A673 (cell line): ENCODE results near the gene UEVLD. TPM values are rescaled to one million over a fixed set of nuclear protein-coding genes. Genes with fewer than 3 reads are reported as not detected.

Experiments used
- BruUV-seq: library from RNA; stranded (reverse); fragments of 400-500 nt; replicated peaks from 2 replicates; lab custom pipeline; 2021; lab: Mats Ljungman, UMichigan
- CTCF ChIA-PET: fragments of 300-600 bp; sonication (Branson Sonifier 250); formaldehyde crosslinking; loops from one replicate; lab custom pipeline; 2022; ENCODE audit warnings: antibody characterized with exemption; lab: Charles Lee
- POLR2A ChIA-PET: fragments of 300-600 bp; sonication (Branson Sonifier 250); formaldehyde crosslinking; loops from one replicate; lab custom pipeline; 2022; ENCODE audit warnings: antibody characterized with exemption; ENCODE audit not compliant: low non-redundant PET; lab: Charles Lee
- DNase-seq: peaks from one replicate; pipeline ENCODE4 v3.0.0-alpha.2; 2015; ENCODE audit warnings: low spot score
- H3K27ac ChIP-seq: fragments of 200-600 bp; sonication (generic); 2 replicates; pipeline ENCODE4 v1.5.1; 2016; ENCODE audit warnings: mixed run types, low read depth, mild to moderate bottlenecking, mixed read lengths, antibody characterized with exemption, low read length; ENCODE audit not compliant: poor library complexity, severe bottlenecking
- H3K27me3 ChIP-seq: fragments of 200-600 bp; sonication (generic); replicated peaks from 2 replicates; pipeline ENCODE4 v1.6.1; 2017; ENCODE audit warnings: mixed run types, low read depth, mild to moderate bottlenecking, mixed read lengths, antibody characterized with exemption, low read length; ENCODE audit not compliant: insufficient read depth, poor library complexity
- H3K36me3 ChIP-seq: fragments of 200-600 bp; sonication (generic); 2 replicates; pipeline ENCODE4 v1.6.1; 2016; ENCODE audit warnings: mixed run types, mild to moderate bottlenecking, mixed read lengths, antibody characterized with exemption, low read length; ENCODE audit not compliant: insufficient read depth, poor library complexity, severe bottlenecking
- H3K4me1 ChIP-seq: fragments of 200-600 bp; sonication (generic); 2 replicates; pipeline ENCODE4 v1.6.1; 2017; ENCODE audit warnings: mixed run types, mild to moderate bottlenecking, mixed read lengths, antibody characterized with exemption, low read length; ENCODE audit not compliant: insufficient read depth, poor library complexity, severe bottlenecking
- H3K4me3 ChIP-seq: fragments of 200-600 bp; sonication (generic); 2 replicates; pipeline ENCODE4 v1.5.1; 2016; ENCODE audit warnings: low read depth, mixed run types, mild to moderate bottlenecking, mixed read lengths, low read length; ENCODE audit not compliant: poor library complexity, severe bottlenecking
- H3K9me3 ChIP-seq: fragments of 200-600 bp; sonication (generic); 2 replicates; pipeline ENCODE4 v1.6.1; 2016; ENCODE audit warnings: mixed run types, low read depth, mild to moderate bottlenecking, mixed read lengths, antibody characterized with exemption, low read length; ENCODE audit not compliant: poor library complexity, severe bottlenecking
- EZH2 ChIP-seq: fragments of 200-600 bp; sonication (generic); IDR thresholded peaks from 2 replicates; pipeline ENCODE4 v1.6.1; 2017; ENCODE audit warnings: borderline replicate concordance, low read depth, mild to moderate bottlenecking, mixed read lengths, antibody characterized with exemption, low read length; ENCODE audit not compliant: poor library complexity, severe bottlenecking
- intact Hi-C: fragments of 100-400 bp; cut with micrococcal nuclease; formaldehyde crosslinking; loops from one replicate; pipeline ENCODE4 v1.10.0; 2022; ENCODE audit not compliant: unreplicated experiment
- total RNA-seq: library from RNA; stranded (reverse); gene quantifications from 2 replicates; pipeline ENCODE4 v1.2.3, GENCODE V29; 2021
- TF ChIP-seq, protein P1 (sequence below): fragments of 300-800, 200-600 bp; sonication (generic); conservative IDR thresholded peaks from 2 replicates; pipeline ENCODE4 v1.5.1; 2017; ENCODE audit warnings: low read depth, mild to moderate bottlenecking, antibody characterized with exemption, low read length, moderate library complexity, mixed read lengths

UEVLD gene
- total RNA-seq, 1 experiment from 2014 or later = 17.5 TPM

- no peaks in the 10 kb centered on the region for H3K27me3 ChIP-seq
- no peaks in the 10 kb centered on the region for H3K4me1 ChIP-seq
- no peak overlapping the region for H3K4me3 ChIP-seq
- ChIA-PET POLR2A (no interaction called here), CTCF (no interaction called here)
- DNase-seq = no peak
- TF ChIP-seq EZH2 = no peak
- TF ChIP-seq, protein P1, sequence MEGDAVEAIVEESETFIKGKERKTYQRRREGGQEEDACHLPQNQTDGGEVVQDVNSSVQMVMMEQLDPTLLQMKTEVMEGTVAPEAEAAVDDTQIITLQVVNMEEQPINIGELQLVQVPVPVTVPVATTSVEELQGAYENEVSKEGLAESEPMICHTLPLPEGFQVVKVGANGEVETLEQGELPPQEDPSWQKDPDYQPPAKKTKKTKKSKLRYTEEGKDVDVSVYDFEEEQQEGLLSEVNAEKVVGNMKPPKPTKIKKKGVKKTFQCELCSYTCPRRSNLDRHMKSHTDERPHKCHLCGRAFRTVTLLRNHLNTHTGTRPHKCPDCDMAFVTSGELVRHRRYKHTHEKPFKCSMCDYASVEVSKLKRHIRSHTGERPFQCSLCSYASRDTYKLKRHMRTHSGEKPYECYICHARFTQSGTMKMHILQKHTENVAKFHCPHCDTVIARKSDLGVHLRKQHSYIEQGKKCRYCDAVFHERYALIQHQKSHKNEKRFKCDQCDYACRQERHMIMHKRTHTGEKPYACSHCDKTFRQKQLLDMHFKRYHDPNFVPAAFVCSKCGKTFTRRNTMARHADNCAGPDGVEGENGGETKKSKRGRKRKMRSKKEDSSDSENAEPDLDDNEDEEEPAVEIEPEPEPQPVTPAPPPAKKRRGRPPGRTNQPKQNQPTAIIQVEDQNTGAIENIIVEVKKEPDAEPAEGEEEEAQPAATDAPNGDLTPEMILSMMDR = no peak
- BruUV-seq = no TSS peak
- H3K9me3 ChIP-seq = no peaks in the 10 kb centered on the region
- intact Hi-C loops = no loop called here
- H3K36me3 ChIP-seq = peaks cover 35% of the 10 kb centered on the region
- no peak overlapping the region for H3K27ac ChIP-seq
These were observed 86.9 kb downstream of the UEVLD start for GRCh38 chr11:18501629-18502028.

GRCh38 chr11:18498039-18498438, 90.5 kb downstream of the UEVLD start:
- no peak overlapping the region for H3K27ac ChIP-seq
- intact Hi-C loops = no loop called here
- ChIA-PET CTCF (no interaction called here), POLR2A (no interaction called here)
- H3K36me3 ChIP-seq = peaks cover 23% of the 10 kb centered on the region
- no peaks in the 10 kb centered on the region for H3K4me1 ChIP-seq
- no peaks in the 10 kb centered on the region for H3K9me3 ChIP-seq
- no TSS peak for BruUV-seq
- no peak for DNase-seq
- no peak overlapping the region for H3K4me3 ChIP-seq
- no peaks in the 10 kb centered on the region for H3K27me3 ChIP-seq
- TF ChIP-seq EZH2 = no peak
- TF ChIP-seq, protein P1 = no peak

GRCh38 chr11:18495703-18496102, 92.8 kb downstream of the UEVLD start:
- Histone ChIP-seq H3K4me1 (no peaks in the 10 kb centered on the region), H3K27ac (no peak overlapping the region), H3K9me3 (no peaks in the 10 kb centered on the region), H3K4me3 (no peak overlapping the region), H3K36me3 (peaks cover 7% of the 10 kb centered on the region), H3K27me3 (no peaks in the 10 kb centered on the region)
- POLR2A ChIA-PET = interaction anchor here (0.6 kb wide), 1 partner anchor 26 kb away, joined by 5 read pairs; no protein-coding TSS in a partner anchor
- DNase-seq = no peak
- CTCF ChIA-PET = no interaction called here
- intact Hi-C loops = no loop called here
- no TSS peak for BruUV-seq
- TF ChIP-seq EZH2 = no peak
- TF ChIP-seq, protein P1 = no peak
